ENCODE data around the gene TMEM117. TPM values are rescaled to one million over a fixed set of nuclear protein-coding genes. Genes with fewer than 3 reads are reported as not detected.
"Not testable (repeated sequence)": the region's sequence is repeated elsewhere in the genome, so short reads cannot be mapped to it uniquely, and the experiment has no call there.

The TMEM117 gene
- total RNA-seq, 4 donors from 2014 or later = 15.8 to 42.2 (median 24.0) TPM

DNA sequence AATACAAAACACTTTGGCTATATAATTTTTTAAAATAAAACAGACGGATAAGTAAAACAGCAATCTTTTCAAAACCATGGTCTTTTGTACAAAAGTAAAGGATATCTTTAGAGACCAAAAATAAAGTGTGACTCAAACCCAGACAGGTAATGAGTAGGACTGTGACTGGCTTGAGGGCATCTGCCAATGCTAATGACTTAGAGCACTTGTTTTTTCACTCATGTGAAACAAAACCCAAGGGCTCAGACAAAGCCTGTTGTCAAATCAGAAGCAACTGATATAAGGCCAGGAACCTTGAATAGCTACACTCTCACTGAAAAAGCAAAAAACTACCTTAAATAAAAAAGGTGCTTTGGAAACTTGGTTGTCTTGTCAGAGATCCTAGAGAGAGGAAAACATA is 357.4 kb downstream of the TMEM117 start:
- no peaks in the 10 kb centered on the region for H3K36me3 ChIP-seq
- no peak overlapping the region for H3K4me3 ChIP-seq
- intact Hi-C loops (cut with DNase I) = no loop called here
- no peak overlapping the region for H3K27ac ChIP-seq
- no peak for DNase-seq
- no peak for TF ChIP-seq POLR2A (IDR thresholded peaks at IDR 0.05)
- TF ChIP-seq, protein P1, sequence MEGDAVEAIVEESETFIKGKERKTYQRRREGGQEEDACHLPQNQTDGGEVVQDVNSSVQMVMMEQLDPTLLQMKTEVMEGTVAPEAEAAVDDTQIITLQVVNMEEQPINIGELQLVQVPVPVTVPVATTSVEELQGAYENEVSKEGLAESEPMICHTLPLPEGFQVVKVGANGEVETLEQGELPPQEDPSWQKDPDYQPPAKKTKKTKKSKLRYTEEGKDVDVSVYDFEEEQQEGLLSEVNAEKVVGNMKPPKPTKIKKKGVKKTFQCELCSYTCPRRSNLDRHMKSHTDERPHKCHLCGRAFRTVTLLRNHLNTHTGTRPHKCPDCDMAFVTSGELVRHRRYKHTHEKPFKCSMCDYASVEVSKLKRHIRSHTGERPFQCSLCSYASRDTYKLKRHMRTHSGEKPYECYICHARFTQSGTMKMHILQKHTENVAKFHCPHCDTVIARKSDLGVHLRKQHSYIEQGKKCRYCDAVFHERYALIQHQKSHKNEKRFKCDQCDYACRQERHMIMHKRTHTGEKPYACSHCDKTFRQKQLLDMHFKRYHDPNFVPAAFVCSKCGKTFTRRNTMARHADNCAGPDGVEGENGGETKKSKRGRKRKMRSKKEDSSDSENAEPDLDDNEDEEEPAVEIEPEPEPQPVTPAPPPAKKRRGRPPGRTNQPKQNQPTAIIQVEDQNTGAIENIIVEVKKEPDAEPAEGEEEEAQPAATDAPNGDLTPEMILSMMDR (IDR thresholded peaks at IDR 0.05) = no peak
- no peaks in the 10 kb centered on the region for H3K9me3 ChIP-seq
- 61 to 82% methylated on average over 1 of the region's 1 CpG for WGBS, 2 donors
- H3K27me3 ChIP-seq = no peaks in the 10 kb centered on the region
- H3K4me1 ChIP-seq = no peaks in the 10 kb centered on the region

DNA sequence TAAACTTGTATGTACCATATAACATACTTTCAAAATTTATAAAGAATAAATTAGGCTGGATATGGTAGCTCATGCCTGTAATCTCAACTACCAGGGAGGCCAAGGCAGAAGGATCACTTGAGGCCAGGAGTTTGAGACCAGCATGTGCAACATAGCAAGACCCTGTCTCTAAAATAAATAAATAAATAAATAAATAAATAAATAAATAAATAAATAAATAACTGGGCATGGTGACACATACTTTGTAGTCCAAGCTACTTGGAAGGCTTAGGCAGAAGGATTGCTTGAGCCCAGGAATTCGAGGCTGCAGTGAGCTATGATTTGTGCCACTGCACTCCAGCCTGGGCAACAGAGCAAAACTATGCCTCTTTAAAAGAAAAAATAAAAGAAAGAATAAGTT is 359.8 kb downstream of the TMEM117 start:
- 64 to 83% methylated on average over 1 of the region's 1 CpG for WGBS, 2 donors
- H3K4me3 ChIP-seq; H3K9me3 ChIP-seq; H3K36me3 ChIP-seq; DNase-seq; H3K27me3 ChIP-seq; H3K4me1 ChIP-seq; H3K27ac ChIP-seq; intact Hi-C loops (cut with DNase I): not testable (repeated sequence)

DNA sequence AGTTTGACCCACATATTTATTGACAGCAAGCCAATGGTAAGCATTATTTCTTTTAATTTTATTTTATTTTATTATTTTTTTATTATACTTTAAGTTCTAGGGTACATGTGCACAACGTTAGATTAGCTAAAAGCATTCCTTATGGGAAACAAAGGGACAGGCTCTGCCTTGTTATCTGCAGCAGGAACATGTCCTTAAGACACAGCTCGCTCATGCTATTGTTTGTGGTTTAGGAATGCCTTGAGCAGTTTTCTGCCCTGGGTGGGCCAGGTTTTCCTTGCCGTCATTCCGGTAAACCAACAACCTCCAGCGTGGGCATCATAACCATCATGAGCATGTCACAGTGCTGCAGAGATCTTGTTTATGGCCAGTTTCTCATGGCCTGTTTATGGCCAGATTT is 370.2 kb downstream of the TMEM117 start:
- H3K36me3 ChIP-seq = peaks cover 0 to 6% (median 0%) of the 10 kb centered on the region in 3 donors
- 88 to 95% methylated on average over 5 of the region's 5 CpGs for WGBS, 2 donors
- peaks cover 0 to 14% (median 4%) of the 10 kb centered on the region in 3 donors for H3K9me3 ChIP-seq
- no peaks in the 10 kb centered on the region for H3K27me3 ChIP-seq
- intact Hi-C loops (cut with DNase I) = no loop called here
- no peaks in the 10 kb centered on the region for H3K4me1 ChIP-seq
- no peak overlapping the region for H3K27ac ChIP-seq
- H3K4me3 ChIP-seq = no peak overlapping the region
- DNase-seq = no peak
- TF ChIP-seq, protein P1 (IDR thresholded peaks at IDR 0.05) = no peak
- TF ChIP-seq POLR2A (IDR thresholded peaks at IDR 0.05) = no peak

DNA sequence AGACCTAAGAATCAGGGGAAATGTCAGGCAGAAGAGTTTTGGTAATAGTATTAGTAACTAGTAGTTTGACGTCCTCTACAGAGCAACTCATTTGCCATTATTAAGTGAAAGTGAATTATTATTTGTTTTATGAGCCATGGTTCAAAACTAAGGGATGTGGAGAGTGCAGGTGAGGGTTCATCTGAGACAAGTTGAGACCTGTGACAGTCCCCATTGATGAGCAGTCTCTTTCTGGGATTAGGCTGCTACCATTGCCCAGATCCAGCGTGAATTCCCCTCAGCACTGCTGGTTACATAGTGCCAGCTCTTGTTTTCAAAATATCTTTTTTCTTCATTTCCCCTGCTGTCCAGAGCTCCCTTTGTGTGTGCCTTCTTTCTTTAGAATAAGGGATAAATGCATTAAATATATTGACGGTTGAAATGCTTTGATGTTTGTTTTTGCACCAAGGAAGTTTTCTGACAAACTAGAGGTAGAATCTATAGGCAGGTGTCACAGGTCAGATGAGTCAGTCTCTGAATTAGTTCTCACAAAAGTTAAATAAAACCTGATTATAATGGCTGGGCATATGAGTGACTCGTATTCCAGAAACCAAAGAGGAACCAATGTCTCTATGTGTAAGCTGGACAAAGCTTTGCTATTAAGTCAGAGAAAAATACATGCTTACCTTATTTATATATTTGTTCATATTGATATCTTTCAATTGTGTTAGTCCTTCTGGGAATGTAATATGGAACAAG is 381.4 kb downstream of the TMEM117 start:
- Histone ChIP-seq H3K36me3 (peaks cover 0 to 10% (median 0%) of the 10 kb centered on the region in 3 donors), H3K27me3 (no peaks in the 10 kb centered on the region), H3K4me3 (no peak overlapping the region), H3K9me3 (no peaks in the 10 kb centered on the region), H3K4me1 (peaks cover 0 to 11% (median 0%) of the 10 kb centered on the region in 3 donors), H3K27ac (no peak overlapping the region)
- WGBS, 2 donors = 35 to 49% methylated on average over 4 of the region's 4 CpGs
- intact Hi-C loops (cut with DNase I) = no loop called here
- no peak for DNase-seq
- TF ChIP-seq, protein P1 (IDR thresholded peaks at IDR 0.05) = no peak
- no peak for TF ChIP-seq POLR2A (IDR thresholded peaks at IDR 0.05)

DNA sequence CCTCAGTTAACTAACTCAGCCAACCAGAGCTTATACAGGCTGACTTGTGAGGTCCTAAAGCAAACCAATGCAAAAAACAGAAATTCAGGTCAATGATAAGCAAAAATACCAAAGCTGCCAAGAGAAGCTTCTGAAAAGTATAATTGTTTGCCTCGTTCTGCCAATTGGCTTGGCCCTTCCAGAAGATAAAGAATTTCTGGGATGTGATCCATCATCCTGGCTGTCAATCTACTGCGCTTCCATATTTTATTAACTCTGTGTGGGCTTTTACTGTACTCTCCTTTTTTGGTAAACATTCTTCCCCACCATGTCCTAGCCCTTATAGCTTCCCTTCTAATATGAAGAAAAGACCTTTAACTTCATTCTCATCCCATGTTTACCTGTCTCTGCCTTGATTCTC is 387.9 kb downstream of the TMEM117 start:
- WGBS, 2 donors = 38 to 51% methylated on average over 2 of the region's 2 CpGs
- TF ChIP-seq POLR2A (IDR thresholded peaks at IDR 0.05) = no peak
- TF ChIP-seq, protein P1 (IDR thresholded peaks at IDR 0.05) = no peak
- Histone ChIP-seq H3K4me1 (no peaks in the 10 kb centered on the region), H3K4me3 (no peak overlapping the region), H3K27ac (no peak overlapping the region), H3K36me3 (no peaks in the 10 kb centered on the region), H3K27me3 (no peaks in the 10 kb centered on the region), H3K9me3 (no peaks in the 10 kb centered on the region)
- no peak for DNase-seq
- intact Hi-C loops (cut with DNase I) = no loop called here

Measured in esophagus squamous epithelium (tissue), 5 donors.